Neural cell (in vitro differentiated cells): ENCODE measurements around the gene IL31.

Experiments used
- CTCF ChIP-seq: fragments of 450-650 bp; IDR thresholded peaks from 2 replicates; pipeline ENCODE4 v1.5.1; 2014; ENCODE audit warnings: antibody characterized with exemption, mild to moderate bottlenecking, moderate library complexity; ENCODE audit not compliant: poor library complexity, severe bottlenecking
- EP300 ChIP-seq: fragments of 450-650 bp; conservative IDR thresholded peaks from 2 replicates; pipeline ENCODE4 v1.6.1; 2014; ENCODE audit warnings: antibody characterized with exemption, mild to moderate bottlenecking, moderate library complexity; ENCODE audit not compliant: poor library complexity, severe bottlenecking
- EZH2 ChIP-seq: fragments of 200-600, 300-800 bp; shearing (Covaris generic), sonication (generic); IDR thresholded peaks from 2 replicates; pipeline ENCODE4 v1.6.1; 2014; ENCODE audit warnings: antibody characterized with exemption, low read length, borderline replicate concordance, mild to moderate bottlenecking; ENCODE audit not compliant: insufficient read depth, poor library complexity, severe bottlenecking
- MXI1 ChIP-seq: fragments of 450-650 bp; conservative IDR thresholded peaks from 2 replicates; pipeline ENCODE4 v1.6.1; 2014; ENCODE audit warnings: antibody characterized with exemption, mild to moderate bottlenecking; ENCODE audit not compliant: poor library complexity, severe bottlenecking
- POLR2AphosphoS5 ChIP-seq: IDR thresholded peaks from 2 replicates; pipeline ENCODE4 v1.6.1; 2012
- RAD21 ChIP-seq: fragments of 450-650 bp; conservative IDR thresholded peaks from 2 replicates; pipeline ENCODE4 v1.6.1; 2014; ENCODE audit warnings: antibody characterized with exemption, mild to moderate bottlenecking, moderate library complexity
- REST ChIP-seq: IDR thresholded peaks from 2 replicates; pipeline ENCODE4 v1.6.1; 2012; ENCODE audit warnings: borderline replicate concordance
- SMC3 ChIP-seq: fragments of 450-650 bp; conservative IDR thresholded peaks from 2 replicates; pipeline ENCODE4 v1.6.1; 2014; ENCODE audit warnings: antibody characterized with exemption, mild to moderate bottlenecking, moderate library complexity; ENCODE audit not compliant: poor library complexity
- TAF1 ChIP-seq: IDR thresholded peaks from 2 replicates; pipeline ENCODE4 v1.6.1; 2012; ENCODE audit warnings: low read depth

- no peak for TF ChIP-seq CTCF
- no peak for TF ChIP-seq RAD21
- no peak for TF ChIP-seq SMC3
- no peak for TF ChIP-seq POLR2AphosphoS5
- no peak for TF ChIP-seq EP300
- no peak for TF ChIP-seq REST
- TF ChIP-seq EZH2: no peak
- TF ChIP-seq TAF1: no peak
- TF ChIP-seq MXI1: no peak
Observed at GRCh38 chr12:122139941-122140340, 34.1 kb downstream of the IL31 start.
